Hepatocyte (in vitro differentiated cells): Measurements from ENCODE around the gene UNC5A. TPM values are rescaled to one million over a fixed set of nuclear protein-coding genes. Genes with fewer than 3 reads are reported as not detected.

Experiments used
- DNase-seq: peaks from one replicate; pipeline ENCODE4 v3.0.0-alpha.2; 2016; ENCODE audit warnings: low spot score
- H2AFZ ChIP-seq: fragments of 200-600 bp; sonication (generic); 2 replicates; pipeline ENCODE4 v1.6.0; 2016; ENCODE audit warnings: antibody characterized with exemption, mild to moderate bottlenecking
- H3K27ac ChIP-seq: fragments of 200-600 bp; sonication (generic); 2 replicates; pipeline ENCODE4 v1.5.1; 2016; ENCODE audit warnings: mild to moderate bottlenecking
- H3K27me3 ChIP-seq: fragments of 200-600 bp; sonication (generic); 2 replicates; pipeline ENCODE4 v1.6.1; 2016
- H3K36me3 ChIP-seq: fragments of 200-600 bp; sonication (generic); replicated peaks from 2 replicates; pipeline ENCODE4 v1.5.1; 2016; ENCODE audit warnings: low read depth; ENCODE audit not compliant: insufficient read depth
- H3K4me1 ChIP-seq: fragments of 200-600 bp; sonication (generic); 2 replicates; pipeline ENCODE4 v1.5.1; 2016; ENCODE audit warnings: mild to moderate bottlenecking, moderate library complexity; ENCODE audit not compliant: insufficient read depth
- H3K4me2 ChIP-seq: fragments of 200-600 bp; sonication (generic); 2 replicates; pipeline ENCODE4 v1.6.0; 2016
- H3K4me3 ChIP-seq: fragments of 200-600 bp; sonication (generic); 2 replicates; pipeline ENCODE4 v1.5.1; 2016; ENCODE audit warnings: mild to moderate bottlenecking
- H3K79me2 ChIP-seq: fragments of 200-600 bp; sonication (generic); 2 replicates; pipeline ENCODE4 v1.6.0; 2017; ENCODE audit warnings: mild to moderate bottlenecking
- H3K9me2 ChIP-seq: fragments of 200-600 bp; sonication (generic); replicated peaks from 2 replicates; pipeline ENCODE4 v1.6.0; 2017; ENCODE audit warnings: mild to moderate bottlenecking; ENCODE audit not compliant: insufficient read depth
- H3K9me3 ChIP-seq: fragments of 200-600 bp; sonication (generic); 2 replicates; pipeline ENCODE4 v1.5.1; 2016; ENCODE audit warnings: low read depth, mild to moderate bottlenecking
- H4K20me1 ChIP-seq: fragments of 200-600 bp; sonication (generic); 2 replicates; pipeline ENCODE4 v1.6.0; 2016; ENCODE audit warnings: mild to moderate bottlenecking; ENCODE audit not compliant: insufficient read depth, poor library complexity, severe bottlenecking
- CTCF ChIP-seq: fragments of 200-600 bp; sonication (generic); IDR thresholded peaks from 2 replicates; pipeline ENCODE4 v1.5.1; 2016; ENCODE audit warnings: antibody characterized with exemption, mild to moderate bottlenecking; ENCODE audit not compliant: poor library complexity
- EZH2 ChIP-seq: fragments of 200-600 bp; sonication (generic); IDR thresholded peaks from 2 replicates; pipeline ENCODE4 v1.6.1; 2016; ENCODE audit warnings: antibody characterized with exemption, mild to moderate bottlenecking, borderline replicate concordance
- EZH2phosphoT487 ChIP-seq: fragments of 200-600 bp; sonication (generic); IDR thresholded peaks from one replicate; pipeline ENCODE4 v1.6.1; 2018; ENCODE audit warnings: antibody characterized with exemption, mild to moderate bottlenecking, low read depth, moderate library complexity; ENCODE audit not compliant: unreplicated experiment, severe bottlenecking
- WGBS: methylation state at CpG from one replicate; pipeline ENCODE4 v1.1.6; 2016; ENCODE audit warnings: low lambda C conversion rate; ENCODE audit errors: missing lambda C conversion rate; 5-methylcytosine and 5-hydroxymethylcytosine counted together
- polyA plus RNA-seq: library from polyadenylated mRNA; unstranded; fragments of >200 nt; fragmentation: Nextera tagmentation; extraction: Ambion mirVana; gene quantifications from 2 replicates; pipeline ENCODE4 v1.2.1, GENCODE V29; 2016
- total RNA-seq: library from RNA; depleted of rRNA; stranded (reverse); fragments of >200 nt; gene quantifications from 2 replicates; pipeline ENCODE4 v1.2.3, GENCODE V29; 2014

UNC5A gene
- total and polyA plus RNA-seq, 2 experiments from 2014 or later, result 0.10 to 1.1 TPM

GRCh38 chr5:176825234-176825633, 14.9 kb downstream of the UNC5A start:
- no peak overlapping the region for H3K27ac ChIP-seq
- H3K9me2 ChIP-seq, result no peaks in the 10 kb centered on the region
- H3K36me3 ChIP-seq, result no peaks in the 10 kb centered on the region
- H2AFZ ChIP-seq, result no peak overlapping the region
- H3K4me2 ChIP-seq, result no peak overlapping the region
- H3K27me3 ChIP-seq, result no peaks in the 10 kb centered on the region
- no peak for DNase-seq
- H3K79me2 ChIP-seq, result no peaks in the 10 kb centered on the region
- no peaks in the 10 kb centered on the region for H3K9me3 ChIP-seq
- H3K4me1 ChIP-seq, result peaks cover 3% of the 10 kb centered on the region
- H4K20me1 ChIP-seq, result no peaks in the 10 kb centered on the region
- TF ChIP-seq CTCF, result no peak
- TF ChIP-seq EZH2, result no peak
- TF ChIP-seq EZH2phosphoT487, result no peak
- WGBS, result 93% methylated on average over 9 of the region's 9 CpGs
- H3K4me3 ChIP-seq, result no peak overlapping the region

GRCh38 chr5:176825957-176826356, 15.6 kb downstream of the UNC5A start:
- H3K9me3 ChIP-seq, result no peaks in the 10 kb centered on the region
- H4K20me1 ChIP-seq, result no peaks in the 10 kb centered on the region
- no peaks in the 10 kb centered on the region for H3K79me2 ChIP-seq
- H2AFZ ChIP-seq, result no peak overlapping the region
- peaks cover 3% of the 10 kb centered on the region for H3K4me1 ChIP-seq
- TF ChIP-seq EZH2phosphoT487 (no peak), CTCF (no peak), EZH2 (no peak)
- no peak overlapping the region for H3K4me2 ChIP-seq
- no peak overlapping the region for H3K27ac ChIP-seq
- no peaks in the 10 kb centered on the region for H3K36me3 ChIP-seq
- H3K4me3 ChIP-seq, result no peak overlapping the region
- H3K27me3 ChIP-seq, result no peaks in the 10 kb centered on the region
- DNase-seq, result no peak
- WGBS, result 77% methylated on average over 4 of the region's 4 CpGs
- H3K9me2 ChIP-seq, result no peaks in the 10 kb centered on the region

GRCh38 chr5:176827736-176828414, 17.5 kb downstream of the UNC5A start:
- WGBS, result 91% methylated on average over 14 of the region's 14 CpGs
- Histone ChIP-seq H3K79me2 (no peaks in the 10 kb centered on the region), H3K9me2 (no peaks in the 10 kb centered on the region), H4K20me1 (no peaks in the 10 kb centered on the region), H3K36me3 (no peaks in the 10 kb centered on the region), H3K27me3 (no peaks in the 10 kb centered on the region), H2AFZ (no peak overlapping the region), H3K4me1 (no peaks in the 10 kb centered on the region), H3K4me2 (no peak overlapping the region), H3K4me3 (no peak overlapping the region), H3K9me3 (no peaks in the 10 kb centered on the region), H3K27ac (no peak overlapping the region)
- no peak for TF ChIP-seq EZH2phosphoT487
- no peak for TF ChIP-seq CTCF
- no peak for TF ChIP-seq EZH2
- no peak for DNase-seq
